Measurements from ENCODE around the gene NCAM1.
A peak's percentile ranks its signal among the peaks of the same experiment; 100 is the strongest.

Gene NCAM1

DNA sequence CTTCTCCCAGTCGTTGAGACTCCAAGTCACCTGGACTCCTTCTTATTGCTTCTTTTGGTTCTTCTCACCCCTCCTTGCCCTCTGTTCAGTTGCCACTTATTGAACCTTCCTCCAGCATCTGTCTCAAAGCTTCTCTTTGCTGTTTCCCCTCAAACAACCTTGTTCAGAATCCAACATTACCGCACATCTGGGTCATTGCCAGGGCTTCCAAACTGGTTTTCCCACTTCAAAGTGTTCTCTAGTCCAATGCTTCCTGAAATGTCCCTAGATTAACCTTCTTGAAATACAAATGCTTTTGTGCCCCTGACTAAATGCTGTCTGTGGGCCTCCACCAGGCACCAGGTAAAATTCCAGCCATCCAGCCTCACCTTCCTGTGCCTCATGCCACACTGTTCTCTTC is 252.3 kb downstream of the NCAM1 start:
- no peak for DNase-seq

- DNase-seq = no peak
Observed at GRCh38 chr11:113222241-113222640, 261.0 kb downstream of the NCAM1 start.

- no peak for DNase-seq
Observed at GRCh38 chr11:113234888-113235287, 273.7 kb downstream of the NCAM1 start.

DNA sequence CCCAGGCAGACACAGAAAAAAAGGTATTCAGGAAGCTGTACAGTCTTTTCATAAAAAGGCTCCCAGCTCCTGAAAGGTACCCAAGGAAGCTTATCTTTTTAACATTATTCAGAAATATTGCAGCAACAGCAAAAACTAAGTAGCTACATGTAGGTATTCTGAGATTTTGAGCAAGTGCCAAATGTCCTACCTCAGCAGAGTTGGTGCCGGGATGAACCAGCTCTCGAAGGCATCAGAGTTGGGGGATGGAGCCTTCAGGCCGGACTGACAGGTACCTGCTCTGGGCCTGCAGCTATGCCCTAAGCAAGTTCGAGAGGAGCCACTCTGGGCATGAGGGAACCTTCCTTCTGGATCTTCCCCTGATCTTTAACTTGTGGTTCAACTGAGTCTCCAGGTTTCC is 276.0 kb downstream of the NCAM1 start:
- DNase-seq = no peak

GRCh38 chr11:113238721-113239120 is 277.5 kb downstream of the NCAM1 start:
- no peak for DNase-seq

- DNase-seq = no peak
Observed at GRCh38 chr11:113240389-113240788, 279.2 kb downstream of the NCAM1 start.

- DNase-seq = no peak
Observed at GRCh38 chr11:113240790-113241635, 279.8 kb downstream of the NCAM1 start.

- DNase-seq = no peak
Observed at GRCh38 chr11:113241636-113242054, 280.4 kb downstream of the NCAM1 start.

DNA sequence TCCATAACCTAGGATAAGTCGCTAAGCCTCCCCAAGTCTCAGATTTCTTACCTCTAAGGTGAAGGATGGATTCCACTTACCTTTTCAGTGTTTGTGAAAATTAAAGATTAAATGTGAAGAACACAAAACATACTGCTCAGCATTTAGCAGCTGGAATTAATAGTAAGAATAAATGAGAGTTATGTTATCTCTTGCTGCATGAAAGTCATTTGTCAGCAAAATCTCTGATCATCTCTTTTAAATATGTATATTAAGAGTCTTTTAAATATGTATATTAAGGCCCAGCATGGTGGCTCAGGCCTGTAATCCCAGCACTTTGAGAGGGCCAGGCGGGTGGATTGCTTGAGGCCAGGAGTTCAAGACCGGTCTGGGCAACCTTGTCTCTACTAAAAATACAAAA is 280.8 kb downstream of the NCAM1 start:
- no peak for DNase-seq

- DNase-seq = peak; percentile 47
Observed at GRCh38 chr11:113242767-113243397, 281.7 kb downstream of the NCAM1 start.

GRCh38 chr11:113243696-113244095 is 282.5 kb downstream of the NCAM1 start:
- no peak for DNase-seq

DNA sequence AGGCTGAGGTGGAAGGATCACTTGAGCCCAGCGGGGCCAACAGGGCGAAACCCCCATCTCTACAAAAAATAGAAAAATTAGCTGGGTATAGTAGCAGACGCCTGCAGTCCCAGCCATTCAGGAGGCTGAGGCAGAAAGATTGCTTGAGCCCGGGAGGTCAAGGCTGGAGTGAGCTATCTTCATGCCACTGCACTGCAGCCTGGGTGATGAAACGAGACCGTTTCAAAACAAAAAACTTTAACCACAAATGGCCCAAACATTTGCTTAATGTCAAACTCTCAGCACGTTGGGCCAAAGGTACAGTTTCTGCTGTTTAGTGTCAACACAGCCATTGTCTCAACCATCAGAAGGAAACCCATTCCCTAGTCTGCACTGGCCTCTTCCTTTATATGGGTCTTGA is 284.0 kb downstream of the NCAM1 start:
- no peak for DNase-seq

DNA sequence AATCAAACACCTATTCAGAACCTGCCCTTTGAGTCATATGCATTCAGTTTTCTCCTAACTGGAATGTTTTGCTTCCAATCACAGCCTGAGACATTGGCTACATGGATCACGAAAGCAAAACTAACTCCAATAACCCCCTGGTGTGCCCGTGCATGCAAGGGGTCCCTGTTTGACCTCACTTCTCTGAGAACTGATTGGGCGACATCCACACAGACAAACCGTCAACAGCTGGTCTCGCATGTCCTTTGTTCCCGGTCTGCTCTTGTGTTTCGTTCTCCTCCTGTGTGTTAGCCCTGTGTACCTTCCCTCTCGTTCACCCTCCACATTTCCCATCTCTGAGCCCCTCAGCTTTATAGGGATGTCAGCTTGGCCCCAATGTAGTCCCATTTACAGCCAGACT is 286.0 kb downstream of the NCAM1 start:
- no peak for DNase-seq

GRCh38 chr11:113247966-113248365 is 286.7 kb downstream of the NCAM1 start:
- no peak for DNase-seq

GRCh38 chr11:113248702-113249490 is 287.7 kb downstream of the NCAM1 start:
- no peak for DNase-seq

GRCh38 chr11:113249491-113249763 is 288.2 kb downstream of the NCAM1 start:
- no peak for DNase-seq

DNA sequence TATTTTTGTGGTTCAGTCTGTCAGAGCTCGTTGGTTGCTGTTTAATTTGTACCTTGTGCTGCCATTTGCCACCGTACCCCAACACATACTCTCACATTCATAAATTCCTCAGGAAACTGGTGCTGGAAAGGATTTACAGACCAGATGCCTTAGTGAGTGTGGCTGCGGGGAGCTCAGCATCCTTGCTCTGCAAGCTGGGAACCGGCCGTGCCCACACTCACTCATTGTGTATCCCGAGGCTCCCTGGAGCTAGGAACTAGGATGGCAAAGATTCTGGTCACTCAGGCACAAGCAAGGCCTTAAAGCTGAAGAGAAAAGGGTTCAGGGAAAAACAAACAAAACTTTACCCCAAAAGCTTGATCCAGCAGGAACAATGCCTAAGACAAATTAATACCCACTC is 288.6 kb downstream of the NCAM1 start:
- DNase-seq = no peak

GRCh38 chr11:113251281-113251680 is 290.1 kb downstream of the NCAM1 start:
- DNase-seq = no peak

- DNase-seq = no peak
Observed at GRCh38 chr11:113253406-113253805, 292.2 kb downstream of the NCAM1 start.

DNA sequence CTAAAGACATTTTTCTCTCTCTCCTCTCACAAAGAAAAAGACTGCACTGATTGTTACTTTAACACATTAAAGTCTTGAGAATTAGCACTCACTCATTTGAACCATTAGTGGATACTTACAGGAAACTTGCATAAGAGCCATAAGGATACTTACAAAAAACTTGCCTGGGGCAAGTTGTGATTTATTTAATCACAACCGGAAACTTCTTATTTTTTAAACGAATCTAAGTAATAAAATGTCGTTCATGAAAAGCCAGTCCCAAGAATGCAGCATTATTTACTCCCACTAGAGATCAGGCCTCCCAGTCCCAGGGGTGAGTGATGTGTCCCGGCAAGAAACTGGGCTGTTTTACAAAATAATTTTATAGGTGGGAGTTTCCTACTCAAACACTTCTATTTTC is 293.9 kb downstream of the NCAM1 start:
- DNase-seq = peak; percentile 12

GRCh38 chr11:113255741-113256140 is 294.5 kb downstream of the NCAM1 start:
- no peak for DNase-seq

GRCh38 chr11:113256431-113257202 is 295.4 kb downstream of the NCAM1 start:
- no peak for DNase-seq

DNA sequence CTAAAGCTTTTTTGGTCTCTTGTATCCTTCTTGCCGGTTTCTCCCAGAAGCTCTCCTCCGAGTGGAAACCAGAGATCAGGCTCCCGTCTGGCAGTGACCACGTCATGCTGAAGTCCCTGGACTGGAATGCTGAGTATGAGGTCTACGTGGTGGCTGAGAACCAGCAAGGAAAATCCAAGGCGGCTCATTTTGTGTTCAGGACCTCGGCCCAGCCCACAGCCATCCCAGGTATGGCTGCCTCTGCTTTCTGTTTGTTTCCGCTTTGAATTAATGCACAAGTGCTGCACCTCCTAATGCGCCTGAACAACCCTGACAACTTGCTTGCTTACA is 298.8 kb downstream of the NCAM1 start:
- no peak for DNase-seq

Data from EL (cell line).